Stimulated activated naive CD4-positive, alpha-beta T cell treated with Interleukin-2 at 50 U/mL for 16 hours (primary cell): Measurements from ENCODE around the gene PAPOLB.

Source experiments
- DNase-seq: peaks from one replicate; lab custom pipeline; 2025; lab: John Stamatoyannopoulos, UW

The PAPOLB gene

DNA sequence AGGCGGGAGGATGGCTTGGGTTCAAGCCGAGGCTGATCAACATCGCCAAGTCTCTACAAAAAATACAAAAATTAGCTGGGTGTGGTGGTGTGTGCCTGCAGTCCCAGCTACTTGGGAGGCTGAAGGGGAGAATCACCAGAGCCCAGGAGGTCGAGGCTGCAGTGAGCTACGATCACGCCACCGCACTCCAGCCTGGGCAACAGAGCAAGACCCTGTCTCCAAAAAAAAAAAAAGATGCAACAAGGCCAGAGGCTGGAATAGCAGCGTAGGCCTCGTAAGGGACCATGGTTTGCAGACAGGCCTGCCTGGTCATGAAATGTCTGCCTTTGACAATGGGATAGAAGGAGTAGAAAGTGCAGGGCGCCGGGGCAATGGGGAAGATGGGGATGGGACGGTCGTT is 20.0 kb downstream of the PAPOLB start:
- DNase-seq, result no peak

DNA sequence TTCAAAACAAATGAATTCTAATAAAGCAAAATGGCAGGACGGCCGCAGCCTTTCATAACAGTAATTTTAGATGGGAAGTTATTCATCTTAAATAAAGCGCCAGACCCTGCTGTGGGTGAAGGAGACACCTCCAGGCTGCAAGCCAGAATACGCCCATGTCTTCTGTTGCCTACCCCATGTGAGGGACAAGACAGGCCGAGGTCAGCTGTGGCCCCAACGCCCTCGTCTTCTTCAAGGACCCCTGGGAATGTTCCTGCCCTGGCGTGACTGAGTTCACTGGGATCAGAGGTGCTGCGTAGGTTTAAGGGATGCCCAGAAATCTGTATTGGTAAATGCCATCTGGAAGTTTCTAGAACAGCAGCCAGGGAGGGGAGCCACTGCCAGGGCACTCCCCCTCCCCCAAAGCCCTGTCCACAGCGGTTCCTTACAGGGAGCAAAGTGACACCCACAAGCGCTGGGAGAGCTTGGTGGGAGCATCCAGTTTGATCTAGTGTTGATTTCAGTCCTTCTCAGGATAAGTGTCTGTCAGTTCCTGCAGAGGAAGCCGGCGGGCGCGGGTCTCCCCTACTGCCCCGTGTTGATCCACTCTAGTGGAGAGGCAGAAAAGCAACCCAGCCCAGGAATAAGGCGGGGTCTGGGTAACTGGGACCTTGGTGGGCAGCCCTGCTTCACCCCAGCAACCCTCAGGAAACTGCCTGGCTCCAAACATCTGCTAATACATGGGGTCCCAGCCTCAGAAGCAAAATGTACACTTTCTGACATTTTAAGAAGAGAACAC is 20.6 kb downstream of the PAPOLB start:
- DNase-seq, result no peak

DNA sequence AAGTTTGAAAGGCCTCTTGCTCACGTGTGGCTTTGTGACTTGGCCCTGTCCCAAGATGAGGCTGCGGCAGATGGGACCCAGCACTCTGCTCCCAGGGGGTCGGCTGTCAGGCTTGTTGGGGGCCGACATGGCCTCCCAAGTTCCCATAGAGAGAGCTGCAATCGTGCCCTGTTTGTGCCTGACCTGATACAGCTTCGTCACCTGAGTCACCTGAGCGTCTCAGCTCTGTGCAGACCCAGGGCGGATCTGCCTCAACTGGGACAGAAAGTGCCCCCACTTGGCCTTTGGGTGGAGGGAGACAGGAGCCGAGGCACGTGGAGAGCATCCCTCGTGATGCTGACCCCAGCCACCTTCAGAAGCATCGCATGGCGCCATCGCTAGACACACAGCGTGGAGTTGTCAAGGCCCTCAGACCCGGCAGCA is 21.7 kb downstream of the PAPOLB start:
- no peak for DNase-seq

DNA sequence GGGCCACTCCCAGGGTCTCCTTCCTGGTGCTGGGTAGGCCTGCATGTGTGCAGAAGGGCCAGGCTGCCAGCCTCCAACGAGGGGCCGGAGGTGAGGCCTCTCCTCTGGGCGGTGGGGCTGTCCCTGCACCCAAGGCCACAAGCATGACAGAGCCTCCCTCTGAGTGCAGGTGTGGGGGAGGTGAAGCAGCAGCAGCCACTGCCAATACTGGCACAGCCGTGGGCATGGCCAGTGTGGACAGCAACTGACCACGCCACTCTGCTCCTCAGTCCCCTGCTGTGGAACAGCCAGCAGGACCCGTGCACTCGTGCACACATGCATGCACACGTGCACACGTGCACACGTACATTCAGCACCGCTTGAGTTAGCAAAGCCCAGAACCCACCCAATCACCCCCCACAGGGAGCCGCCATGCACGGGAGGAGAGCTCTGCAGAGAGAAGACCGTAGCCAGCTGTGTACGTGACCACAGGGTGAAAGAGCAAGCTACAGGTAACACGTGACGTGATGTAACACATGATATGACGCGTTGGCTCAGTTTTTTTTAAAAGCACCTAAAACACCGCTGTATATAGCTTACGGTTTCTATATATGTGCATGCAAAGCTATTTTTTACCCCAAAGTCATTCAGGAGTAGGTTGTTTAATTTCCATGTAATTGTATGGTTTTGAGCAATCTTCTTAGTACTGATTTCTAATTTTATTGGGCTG is 23.1 kb downstream of the PAPOLB start:
- DNase-seq, result no peak

DNA sequence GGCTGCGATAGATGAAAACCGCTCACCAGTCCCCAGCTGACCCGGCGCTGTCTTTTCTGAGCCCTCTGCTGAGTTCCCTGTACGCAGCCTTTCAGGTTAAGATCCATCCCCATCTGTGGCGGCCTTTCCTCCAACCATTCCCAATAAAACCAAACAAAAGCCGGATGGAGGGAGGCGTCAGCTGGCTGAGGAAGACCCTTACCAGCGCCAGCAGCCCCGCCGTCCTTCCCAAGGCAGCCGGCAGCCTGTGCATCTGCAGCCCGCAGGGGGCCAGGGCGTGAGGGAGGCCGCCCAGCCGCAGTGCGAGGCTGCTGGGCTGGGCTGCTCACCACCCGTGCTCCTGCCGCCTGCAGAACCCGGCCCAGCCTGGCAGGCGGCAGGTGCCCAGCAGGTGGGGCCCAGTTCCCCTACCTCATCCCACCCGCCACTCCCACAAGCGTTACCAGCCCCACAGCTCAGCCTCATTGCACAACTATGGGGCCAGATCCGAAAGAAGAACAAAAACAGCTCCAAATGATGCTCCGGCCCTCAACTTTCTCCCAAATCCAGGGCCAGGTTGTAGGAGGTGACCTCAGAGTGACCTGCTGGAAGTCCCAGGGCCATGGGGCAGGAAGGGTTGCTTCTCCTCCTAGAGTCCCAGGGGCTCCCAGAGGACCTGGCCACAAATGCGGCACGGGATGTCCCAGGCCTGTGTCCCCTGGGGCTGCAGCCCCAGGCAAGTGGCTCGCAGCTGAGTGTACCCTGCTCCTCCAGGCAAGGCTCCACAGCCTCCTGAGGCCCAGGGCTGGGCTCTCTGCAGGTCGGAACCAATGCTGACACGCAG is 23.8 kb downstream of the PAPOLB start:
- no peak for DNase-seq

DNA sequence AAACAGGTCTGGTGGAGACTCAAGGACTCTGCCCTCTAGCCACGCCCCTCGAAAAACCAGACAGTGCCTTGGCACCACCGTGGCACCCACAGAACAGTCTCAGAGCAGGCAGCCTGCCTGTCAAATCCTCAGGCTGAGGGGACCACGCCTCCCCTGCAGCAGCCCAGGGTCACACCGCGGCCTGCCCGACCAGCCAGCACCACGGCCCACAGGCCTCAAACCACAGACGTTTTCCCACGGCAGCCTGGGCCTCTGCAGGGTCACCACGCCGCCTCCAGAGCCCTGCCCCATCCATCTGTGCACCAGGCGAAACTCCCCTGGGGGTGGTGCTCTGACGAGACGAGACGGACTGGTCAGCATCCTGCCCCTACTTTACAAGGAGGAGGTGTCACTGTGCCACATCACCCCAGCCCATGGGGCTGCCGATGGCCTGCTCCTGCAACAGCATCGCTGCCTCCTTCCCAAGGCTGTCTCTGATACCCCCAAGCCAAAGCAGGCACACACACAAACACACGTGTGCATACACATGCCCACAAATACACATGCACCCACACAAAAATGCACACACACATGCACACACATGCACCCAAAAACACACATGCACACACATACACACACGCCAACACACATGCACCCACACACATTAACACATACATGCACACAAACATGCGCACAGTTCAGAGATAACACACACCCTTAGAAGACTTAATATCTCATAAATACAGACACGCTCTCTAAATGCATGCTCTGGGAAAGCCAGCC is 24.6 kb downstream of the PAPOLB start:
- DNase-seq, result no peak

- DNase-seq, result no peak
Observed at GRCh38 chr7:4836206-4836661, 25.6 kb downstream of the PAPOLB start.

DNA sequence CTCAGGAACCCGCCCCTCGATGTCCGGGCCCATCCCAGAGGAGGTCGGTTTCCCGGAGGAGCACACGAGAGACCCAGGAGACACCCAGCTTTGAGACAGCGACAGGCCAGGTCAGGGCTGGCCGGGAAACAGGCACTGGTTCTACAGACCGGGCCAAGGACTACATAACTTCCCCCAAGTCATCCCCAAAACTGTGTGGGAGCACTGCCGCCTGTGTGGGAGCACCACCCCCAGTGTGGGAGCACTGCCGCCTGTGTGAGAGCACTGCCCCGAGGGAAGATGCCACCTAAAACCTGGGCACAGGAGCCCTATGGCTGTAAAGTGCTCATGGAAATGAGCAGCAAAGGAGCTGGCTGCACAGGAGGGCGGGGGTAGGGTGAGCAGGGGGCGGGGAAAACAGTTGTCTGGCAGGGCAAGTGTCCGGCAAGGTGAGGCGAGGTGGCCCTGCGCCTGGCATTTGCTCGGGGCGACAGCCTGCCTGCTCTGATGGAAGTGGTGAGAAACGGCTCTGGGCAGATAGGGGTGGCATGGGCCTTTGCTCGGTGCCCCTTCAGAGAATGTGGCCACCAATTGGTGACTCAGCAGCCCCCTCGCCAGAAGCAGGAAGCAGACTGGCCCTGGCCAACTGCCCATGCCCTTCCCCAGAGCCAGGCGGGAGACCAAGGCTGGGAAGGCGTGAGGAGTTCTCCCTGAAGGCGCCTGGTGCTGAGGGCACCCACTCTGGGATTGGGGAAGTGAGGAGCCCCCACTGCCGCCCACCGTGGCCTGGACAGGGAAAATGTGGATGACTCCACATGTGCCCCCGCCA is 26.2 kb downstream of the PAPOLB start:
- DNase-seq, result no peak

DNA sequence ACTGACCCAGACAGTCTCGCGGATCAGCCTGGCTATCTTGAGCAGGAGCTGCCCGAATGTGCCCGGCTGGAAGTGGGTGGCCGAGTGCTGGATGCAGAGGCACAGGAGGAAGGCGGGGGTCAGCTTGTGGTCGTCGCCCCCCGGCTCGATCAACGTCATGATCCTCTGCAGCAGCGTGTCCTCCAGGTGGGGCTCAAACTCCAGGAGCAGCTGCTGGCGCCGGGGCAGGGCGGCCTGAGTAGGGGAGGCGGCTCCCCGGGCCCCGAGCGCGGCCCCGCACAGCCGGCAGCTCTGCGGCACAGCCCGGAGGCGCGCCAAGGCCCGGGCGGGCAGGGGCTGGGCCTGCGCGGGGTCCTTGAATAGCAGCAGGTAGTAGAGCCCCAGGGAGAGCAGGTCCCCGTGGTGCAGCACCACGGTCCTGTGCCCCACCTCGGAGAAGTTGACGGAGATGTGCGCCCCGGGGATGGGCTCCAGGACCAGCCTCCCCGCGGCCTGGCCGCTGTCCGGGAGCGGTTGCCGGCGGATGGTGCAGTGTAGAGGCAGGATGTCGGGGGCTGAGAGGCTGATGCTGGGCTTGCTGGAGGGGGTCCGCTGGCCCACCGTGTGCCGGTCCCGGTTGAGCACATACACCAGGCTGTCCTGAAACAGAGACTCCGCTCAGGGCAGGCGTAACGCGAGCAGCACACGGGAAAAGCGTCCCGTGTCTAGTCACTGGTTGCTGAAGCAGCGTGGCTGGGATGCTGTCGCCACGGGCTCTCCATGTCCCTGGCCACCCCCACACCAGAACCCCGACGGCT is 27.0 kb downstream of the PAPOLB start:
- DNase-seq, result no peak

DNA sequence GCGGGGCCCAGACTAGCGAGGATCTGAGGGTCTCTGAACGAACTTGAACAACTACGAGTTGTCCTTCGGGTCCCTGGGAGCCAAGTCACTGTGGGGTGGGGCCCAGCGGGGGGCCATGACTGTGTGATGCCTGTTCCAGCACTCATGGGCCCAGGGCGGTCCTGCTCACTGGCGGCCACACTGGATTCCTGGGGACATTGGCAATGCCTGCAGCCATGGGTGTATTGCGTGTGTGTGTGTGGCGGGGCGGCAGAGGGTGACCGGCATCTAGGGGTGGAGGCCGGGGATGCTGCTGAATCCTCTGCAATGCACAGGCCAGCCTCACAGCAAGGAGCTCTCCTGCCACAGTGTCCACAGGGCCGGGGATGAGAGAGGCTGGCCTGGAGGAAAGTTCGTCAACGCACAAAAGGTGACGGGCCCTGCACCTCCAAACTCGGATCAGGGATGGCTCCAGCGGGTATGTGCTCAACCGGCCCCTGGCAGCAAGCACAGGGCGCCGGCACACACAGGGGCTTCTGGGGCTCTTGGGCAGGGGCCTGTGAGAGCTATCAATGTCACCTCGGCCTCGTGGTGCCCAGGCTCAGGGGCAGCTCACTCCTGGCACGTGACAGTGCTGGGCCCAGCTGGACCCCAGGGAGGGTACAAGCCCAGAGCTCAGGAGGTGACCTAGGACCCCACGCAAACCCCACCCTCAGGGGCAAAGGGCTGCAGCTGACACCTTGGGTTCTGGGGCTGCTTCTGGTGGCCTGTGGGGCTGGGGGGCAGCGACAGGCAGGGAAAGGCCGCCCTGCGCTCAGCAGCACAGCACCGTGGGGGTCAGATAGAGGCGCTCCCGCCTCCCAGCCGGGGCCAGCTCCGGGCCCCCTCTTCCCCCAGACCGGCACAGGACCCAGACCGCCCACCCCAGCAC is 27.9 kb downstream of the PAPOLB start:
- DNase-seq, result no peak

DNA sequence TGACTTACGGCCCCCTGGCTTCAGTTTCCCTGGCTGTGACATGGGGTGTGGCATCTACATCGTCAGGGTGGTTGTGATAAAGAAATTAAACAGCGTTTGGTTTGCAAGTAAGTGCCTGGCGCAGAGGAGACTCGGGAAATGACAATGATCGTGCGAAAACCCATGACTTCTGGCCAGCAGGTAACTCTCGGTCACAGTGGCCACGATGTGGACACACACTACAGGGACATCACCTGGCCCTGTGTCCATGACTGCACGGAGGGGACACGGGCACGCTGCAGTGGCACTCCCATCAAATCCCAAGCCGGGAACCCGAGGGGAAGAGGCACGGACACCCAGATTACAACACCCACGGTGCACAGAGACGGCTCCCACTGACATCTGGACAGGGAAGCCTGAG is 28.7 kb downstream of the PAPOLB start:
- no peak for DNase-seq

DNA sequence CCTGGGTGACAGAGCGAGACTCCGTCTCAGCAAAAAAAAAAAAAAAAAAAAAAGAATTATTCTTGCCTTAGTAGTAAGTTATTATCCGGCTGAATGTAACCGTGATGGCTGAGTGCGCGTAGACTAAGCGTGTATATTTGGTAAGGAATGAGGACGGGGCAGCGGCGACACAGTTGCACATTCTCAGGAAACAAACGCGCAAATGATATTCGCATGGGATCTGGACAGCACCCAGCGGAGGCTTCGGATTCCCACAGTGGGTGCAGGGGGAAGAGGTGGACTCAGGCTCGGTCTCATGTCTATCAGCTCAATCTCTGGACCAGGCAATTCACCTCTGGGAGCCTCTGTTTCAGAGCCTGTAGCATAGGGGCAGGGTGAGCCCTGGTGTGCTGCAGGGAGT is 29.1 kb downstream of the PAPOLB start:
- no peak for DNase-seq

DNA sequence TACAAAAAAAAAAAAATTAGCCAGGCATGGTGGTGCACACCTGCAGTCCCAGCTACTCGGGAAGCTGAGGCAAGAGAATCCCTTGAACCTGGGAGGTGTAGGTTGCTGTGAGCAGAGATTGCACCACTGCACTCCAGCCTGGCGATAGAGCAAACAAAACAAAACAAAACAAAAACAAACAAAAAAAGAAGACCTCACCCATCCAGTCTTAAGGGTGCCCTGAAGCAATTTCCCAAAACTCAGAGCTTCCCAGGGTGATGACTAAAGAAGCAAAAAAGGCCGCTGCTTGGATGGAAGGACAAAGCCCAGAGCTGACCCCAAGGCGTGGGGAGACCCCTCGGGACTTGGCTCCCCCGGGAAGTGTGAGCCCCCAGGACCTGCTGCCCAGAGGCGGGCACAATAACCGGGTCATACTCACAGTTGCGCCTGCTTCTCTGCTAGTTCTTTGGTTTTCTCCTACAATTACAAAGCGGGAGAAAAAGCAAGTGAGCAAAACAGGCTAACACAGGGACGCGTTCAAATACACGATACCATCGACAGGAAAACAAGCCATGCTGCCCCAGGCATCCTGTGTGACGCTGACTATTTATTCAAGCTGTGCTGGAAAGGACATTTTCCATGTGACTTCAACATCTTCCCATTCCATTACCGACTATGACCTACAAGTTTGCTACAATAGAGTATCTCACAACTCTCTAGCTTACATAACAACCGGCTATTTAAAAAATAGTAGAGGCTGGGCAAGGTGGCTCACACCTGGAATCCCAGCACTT is 29.9 kb downstream of the PAPOLB start:
- no peak for DNase-seq

DNA sequence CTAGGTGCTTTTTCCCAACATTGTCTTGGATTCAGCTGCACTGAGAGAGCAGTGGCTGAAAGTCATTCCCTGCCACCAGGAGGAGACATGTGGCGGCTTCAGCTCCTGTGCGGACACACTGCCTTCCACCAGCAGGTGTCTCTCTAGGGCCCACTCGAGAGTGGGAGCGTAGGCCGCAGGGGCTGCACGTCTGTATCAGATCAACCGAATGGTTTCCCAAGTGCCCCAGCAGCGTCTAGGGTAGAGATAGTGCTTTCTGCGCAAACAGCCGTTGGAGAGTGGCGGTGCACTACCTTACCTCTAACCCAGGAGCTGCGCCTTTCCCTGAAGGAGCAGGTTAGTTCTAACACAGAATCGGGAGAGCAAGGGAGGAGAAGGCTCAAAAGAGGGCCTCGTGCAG is 31.7 kb downstream of the PAPOLB start:
- DNase-seq, result peak; percentile 25

DNA sequence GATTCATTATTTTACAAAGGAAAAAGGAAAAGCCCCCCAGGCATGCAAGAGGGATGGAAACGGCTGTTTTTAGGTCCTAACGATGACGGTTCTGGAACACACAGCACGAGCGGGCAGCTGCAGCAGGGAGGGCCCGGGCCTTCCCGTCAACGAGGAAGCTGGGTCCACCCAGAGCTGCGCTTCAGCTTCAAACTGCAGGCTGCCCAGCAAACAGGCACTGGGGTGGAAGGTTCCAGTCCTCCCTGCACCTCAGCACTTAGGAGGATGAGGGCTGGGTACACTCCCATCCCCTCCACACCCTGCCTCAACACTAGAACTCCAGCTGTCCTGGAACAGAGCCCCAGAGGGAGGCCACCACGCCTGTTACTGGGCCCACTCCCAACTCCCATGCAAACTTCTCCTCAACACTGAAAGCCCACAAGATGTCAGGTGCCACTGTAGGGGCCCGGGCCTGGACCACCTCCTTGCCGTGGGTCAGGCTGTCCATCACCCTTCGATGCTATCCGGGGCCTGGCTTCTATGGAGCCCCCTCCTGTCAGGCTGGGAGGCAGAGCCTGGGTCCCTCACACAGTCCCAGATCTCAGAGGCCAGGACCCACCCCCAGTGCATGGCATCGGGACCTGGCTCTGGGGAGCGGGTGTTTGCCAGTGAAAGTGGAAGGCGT is 33.0 kb downstream of the PAPOLB start:
- no peak for DNase-seq

- DNase-seq, result no peak
Observed at GRCh38 chr7:4825081-4825480, 36.7 kb downstream of the PAPOLB start.

DNA sequence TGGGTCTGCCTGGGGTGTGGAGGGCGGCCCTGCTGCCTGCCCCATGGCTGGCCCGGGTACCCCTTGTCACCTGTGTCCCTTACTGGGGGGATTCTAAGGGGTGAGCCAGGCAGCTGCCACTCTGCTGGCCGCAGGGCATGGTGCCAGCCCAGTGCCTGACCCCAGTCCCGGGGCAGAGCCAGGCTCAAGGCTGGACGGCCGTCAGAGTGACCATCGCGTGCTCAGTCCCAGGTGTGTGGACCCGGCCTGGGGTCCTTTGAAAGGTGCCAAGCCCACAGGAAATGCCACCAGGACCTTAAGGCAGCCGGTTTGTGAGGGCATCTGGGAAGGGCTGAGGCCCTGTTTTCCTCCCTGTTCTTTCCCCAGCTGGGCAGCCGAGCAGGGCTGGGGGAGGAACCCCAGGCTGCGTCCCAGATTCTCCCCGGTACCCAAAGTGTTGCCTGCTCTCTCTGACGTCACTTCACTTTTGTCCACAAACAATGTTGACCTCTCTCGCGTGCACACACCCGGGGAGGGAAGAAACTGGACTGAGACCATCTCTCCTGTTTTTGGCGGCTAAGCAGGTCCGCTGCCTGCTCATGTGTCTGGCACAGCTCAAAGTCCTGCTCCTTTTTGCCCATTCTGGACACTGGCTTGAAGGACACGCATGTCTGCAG is 37.6 kb downstream of the PAPOLB start:
- no peak for DNase-seq
